ENCODE measurements around the gene PBRM1. TPM values are rescaled to one million over a fixed set of nuclear protein-coding genes. Genes with fewer than 3 reads are reported as not detected.

PBRM1 gene
- total and polyA plus RNA-seq, 2 of the 8 experiments (the other 6 are each of a cell fraction or from before 2014, with no cell fraction given): 19.3 to 65.8 TPM

- WGBS, 2 experiments (ENCODE audit: extremely low coverage in 1 of 2, insufficient coverage in 1 of 2, insufficient read length in 1 of 2, insufficient replicate concordance in 2 of 2, low coverage in 1 of 2, low lambda C conversion rate in 2 of 2, missing lambda C conversion rate in 1 of 2): 98% methylated on average over 17 of the region's 18 CpGs; no CpG with 5 or more reads in 1 of the 2 experiments
- CTCF ChIA-PET (ENCODE audit: partially characterized antibody): no interaction called here
- Histone ChIP-seq H4K91ac (replicated peaks; ENCODE audit: insufficient read length, low read length) (no peak overlapping the region), H3K79me2 (ENCODE audit: control insufficient read depth in 1 of 2, insufficient read depth in 2 of 2, low read length in 2 of 2) (0 out of 4 replicates have a peak, but pooled peaks cover 0 to 2% of the 10 kb centered on the region in 2 experiments), H3K4me2 (ENCODE audit: insufficient read depth in 1 of 2, low read depth in 2 of 2, low read length in 2 of 2) (no peak overlapping the region), H3K4me3 (ENCODE audit: extremely low read depth in 1 of 4, insufficient read depth in 2 of 4, low read depth in 3 of 4, low read length in 4 of 4) (no peak overlapping the region), H3K79me1 (ENCODE audit: low read depth, low read length) (peaks cover 9% of the 10 kb centered on the region), H3K27me3 (replicated peaks in 1 of 4; ENCODE audit: control insufficient read depth in 3 of 4, extremely low read depth in 1 of 4, insufficient read depth in 3 of 4, low read length in 3 of 4) (no peaks in the 10 kb centered on the region), H3K23ac (ENCODE audit: insufficient read length) (no peak overlapping the region), H3K9me3 (ENCODE audit: insufficient read depth in 2 of 2, low read depth in 1 of 2, low read length in 1 of 2) (no peaks in the 10 kb centered on the region), H4K8ac (ENCODE audit: extremely low read depth, insufficient read depth, low read length) (no peak overlapping the region), H3K9ac (replicated peaks in 1 of 4; ENCODE audit: extremely low read depth in 1 of 4, low read depth in 3 of 4, low read length in 3 of 4) (no peak overlapping the region), H2BK5ac (ENCODE audit: low read depth, low read length) (no peak overlapping the region), H3K36me3 (ENCODE audit: control insufficient read depth in 2 of 4, insufficient read depth in 4 of 4, low read length in 3 of 4) (peaks cover 27 to 62% (median 42%) of the 10 kb centered on the region in 4 experiments), H3K4ac (replicated peaks; ENCODE audit: insufficient read length, low read depth, low read length) (no peak overlapping the region), H2AK5ac (ENCODE audit: low read depth, low read length) (no peak overlapping the region), H3K27ac (ENCODE audit: low read depth, low read length) (no peak overlapping the region), H2BK120ac (replicated peaks; ENCODE audit: low read depth, low read length) (no peak overlapping the region), H2BK12ac (ENCODE audit: low read depth, low read length) (no peak overlapping the region), H3K4me1 (replicated peaks in 1 of 4; ENCODE audit: control insufficient read depth in 3 of 4, insufficient read depth in 4 of 4, low read length in 3 of 4) (peaks cover 0 to 3% (median 0%) of the 10 kb centered on the region in 4 experiments; a peak in 1 of 7 replicates), H3K23me2 (ENCODE audit: low read depth, low read length) (no peaks in the 10 kb centered on the region), H2BK20ac (ENCODE audit: low read length) (no peak overlapping the region), H4K5ac (ENCODE audit: insufficient read length, low read depth, low read length) (no peak overlapping the region), H3K18ac (ENCODE audit: extremely low read depth, low read length) (no peak overlapping the region), H4K20me1 (replicated peaks in 1 of 2; ENCODE audit: control insufficient read depth in 1 of 2, insufficient read depth in 2 of 2, low read length in 2 of 2) (peaks cover 5 to 34% of the 10 kb centered on the region in 2 experiments), H3K14ac (ENCODE audit: insufficient read length) (no peak overlapping the region), H2AFZ (ENCODE audit: low read length) (no peak overlapping the region), H2BK15ac (ENCODE audit: low read length) (no peak overlapping the region), H3K56ac (replicated peaks; ENCODE audit: insufficient read length, low read depth, low read length) (no peak overlapping the region)
- no peak for DNase-seq (ENCODE audit: low read depth in 1 of 2, low spot score in 2 of 2)
- FAIRE-seq: no peak
- POLR2A ChIA-PET (ENCODE audit: partially characterized antibody): interaction anchor here (0.8 to 3.5 kb wide), 5 partner anchors 8 to 57 kb away, joined by 3 to 16 read pairs (median 16); partner anchors contain the start of gene UQCC5
- no peak for TF ChIP-seq RFX5 (IDR thresholded peaks at IDR 0.05; ENCODE audit: borderline replicate concordance, low read depth, low read length)
- no peak for TF ChIP-seq CBX8 (IDR thresholded peaks at IDR 0.05; ENCODE audit: borderline replicate concordance, low read depth, low read length)
- TF ChIP-seq, protein P1, sequence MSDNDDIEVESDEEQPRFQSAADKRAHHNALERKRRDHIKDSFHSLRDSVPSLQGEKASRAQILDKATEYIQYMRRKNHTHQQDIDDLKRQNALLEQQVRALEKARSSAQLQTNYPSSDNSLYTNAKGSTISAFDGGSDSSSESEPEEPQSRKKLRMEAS (IDR thresholded peaks at IDR 0.05): no peak
- no peak for TF ChIP-seq CTBP2 (IDR thresholded peaks at IDR 0.05; ENCODE audit: borderline replicate concordance, insufficient read depth, insufficient read length, low read length)
- no peak for TF ChIP-seq BRCA1 (IDR thresholded peaks at IDR 0.05; ENCODE audit: low read depth, low read length)
- TF ChIP-seq, protein P2, sequence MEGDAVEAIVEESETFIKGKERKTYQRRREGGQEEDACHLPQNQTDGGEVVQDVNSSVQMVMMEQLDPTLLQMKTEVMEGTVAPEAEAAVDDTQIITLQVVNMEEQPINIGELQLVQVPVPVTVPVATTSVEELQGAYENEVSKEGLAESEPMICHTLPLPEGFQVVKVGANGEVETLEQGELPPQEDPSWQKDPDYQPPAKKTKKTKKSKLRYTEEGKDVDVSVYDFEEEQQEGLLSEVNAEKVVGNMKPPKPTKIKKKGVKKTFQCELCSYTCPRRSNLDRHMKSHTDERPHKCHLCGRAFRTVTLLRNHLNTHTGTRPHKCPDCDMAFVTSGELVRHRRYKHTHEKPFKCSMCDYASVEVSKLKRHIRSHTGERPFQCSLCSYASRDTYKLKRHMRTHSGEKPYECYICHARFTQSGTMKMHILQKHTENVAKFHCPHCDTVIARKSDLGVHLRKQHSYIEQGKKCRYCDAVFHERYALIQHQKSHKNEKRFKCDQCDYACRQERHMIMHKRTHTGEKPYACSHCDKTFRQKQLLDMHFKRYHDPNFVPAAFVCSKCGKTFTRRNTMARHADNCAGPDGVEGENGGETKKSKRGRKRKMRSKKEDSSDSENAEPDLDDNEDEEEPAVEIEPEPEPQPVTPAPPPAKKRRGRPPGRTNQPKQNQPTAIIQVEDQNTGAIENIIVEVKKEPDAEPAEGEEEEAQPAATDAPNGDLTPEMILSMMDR (IDR thresholded peaks at IDR 0.05; ENCODE audit: control extremely low read depth in 1 of 3, insufficient read depth in 1 of 3, low read depth in 1 of 3, low read length in 3 of 3): no peak
- TF ChIP-seq EP300 (IDR thresholded peaks at IDR 0.05; ENCODE audit: borderline replicate concordance in 1 of 2, low read depth in 2 of 2, low read length in 2 of 2): no peak
Measured at GRCh38 chr3:52524258-52524751, 161.4 kb downstream of the PBRM1 start.

All from H1 (cell line).